Neural cell (in vitro differentiated cells): ENCODE results near the gene CPEB4.

Experiments used
- CTCF ChIP-seq: fragments of 450-650 bp; IDR thresholded peaks from 2 replicates; pipeline ENCODE4 v1.5.1; 2014; ENCODE audit warnings: antibody characterized with exemption, mild to moderate bottlenecking, moderate library complexity; ENCODE audit not compliant: poor library complexity, severe bottlenecking
- EP300 ChIP-seq: fragments of 450-650 bp; conservative IDR thresholded peaks from 2 replicates; pipeline ENCODE4 v1.6.1; 2014; ENCODE audit warnings: antibody characterized with exemption, mild to moderate bottlenecking, moderate library complexity; ENCODE audit not compliant: poor library complexity, severe bottlenecking
- EZH2 ChIP-seq: fragments of 200-600, 300-800 bp; shearing (Covaris generic), sonication (generic); IDR thresholded peaks from 2 replicates; pipeline ENCODE4 v1.6.1; 2014; ENCODE audit warnings: antibody characterized with exemption, low read length, borderline replicate concordance, mild to moderate bottlenecking; ENCODE audit not compliant: insufficient read depth, poor library complexity, severe bottlenecking
- POLR2AphosphoS5 ChIP-seq: IDR thresholded peaks from 2 replicates; pipeline ENCODE4 v1.6.1; 2012
- RAD21 ChIP-seq: fragments of 450-650 bp; conservative IDR thresholded peaks from 2 replicates; pipeline ENCODE4 v1.6.1; 2014; ENCODE audit warnings: antibody characterized with exemption, mild to moderate bottlenecking, moderate library complexity
- SMC3 ChIP-seq: fragments of 450-650 bp; conservative IDR thresholded peaks from 2 replicates; pipeline ENCODE4 v1.6.1; 2014; ENCODE audit warnings: antibody characterized with exemption, mild to moderate bottlenecking, moderate library complexity; ENCODE audit not compliant: poor library complexity
- TAF1 ChIP-seq: IDR thresholded peaks from 2 replicates; pipeline ENCODE4 v1.6.1; 2012; ENCODE audit warnings: low read depth
- TF ChIP-seq, protein P1 (sequence below): IDR thresholded peaks from 2 replicates; pipeline ENCODE4 v1.6.1; 2012; ENCODE audit warnings: borderline replicate concordance

DNA sequence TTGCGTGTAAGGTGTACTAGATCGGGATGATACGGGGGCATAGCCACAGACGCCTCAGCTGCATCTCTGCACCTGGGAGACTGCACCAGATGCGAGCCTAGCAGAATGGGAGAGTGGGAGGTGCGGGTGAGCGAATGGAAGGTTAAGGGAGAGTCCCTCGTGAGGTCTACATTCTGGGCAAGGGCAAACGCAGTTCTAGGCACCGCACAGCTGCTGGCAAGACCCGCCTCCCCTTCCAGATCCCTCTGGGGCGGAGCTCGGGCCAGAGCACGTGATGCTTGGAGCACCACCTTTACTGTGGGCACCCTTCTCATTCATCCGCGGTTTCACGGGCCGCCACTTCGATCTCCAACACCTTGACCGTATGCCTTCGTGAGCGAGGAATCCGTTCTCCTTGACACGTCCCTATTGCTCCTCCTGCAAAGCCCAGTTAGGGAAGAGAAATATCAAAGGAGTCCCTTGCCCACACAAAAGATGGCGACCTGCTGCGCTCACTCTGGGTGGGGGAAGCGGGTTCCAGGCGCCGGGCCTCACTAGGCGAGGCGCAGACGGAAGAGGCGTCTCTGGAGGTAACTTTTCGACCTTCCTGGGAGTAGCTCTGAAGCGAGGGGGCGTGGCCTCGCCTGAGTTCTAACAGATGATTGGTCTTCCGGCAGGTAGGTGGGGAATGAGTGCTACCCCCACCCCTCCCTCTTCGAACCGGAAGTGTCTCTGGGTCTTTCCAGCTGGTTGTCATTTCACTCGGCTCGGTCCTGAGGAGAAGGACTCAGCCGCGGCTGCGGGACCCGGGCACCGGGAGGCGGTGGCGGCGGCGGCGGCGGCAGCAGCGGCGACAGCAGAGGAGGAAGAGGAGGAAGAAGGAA, at the start of gene CPEB4:
- TF ChIP-seq EP300 (peak; percentile 58), CTCF (no peak), TAF1 (peak; percentile 100), POLR2AphosphoS5 (peak; percentile 97), EZH2 (no peak), SMC3 (no peak), RAD21 (peak; percentile 51)
- TF ChIP-seq, protein P1, sequence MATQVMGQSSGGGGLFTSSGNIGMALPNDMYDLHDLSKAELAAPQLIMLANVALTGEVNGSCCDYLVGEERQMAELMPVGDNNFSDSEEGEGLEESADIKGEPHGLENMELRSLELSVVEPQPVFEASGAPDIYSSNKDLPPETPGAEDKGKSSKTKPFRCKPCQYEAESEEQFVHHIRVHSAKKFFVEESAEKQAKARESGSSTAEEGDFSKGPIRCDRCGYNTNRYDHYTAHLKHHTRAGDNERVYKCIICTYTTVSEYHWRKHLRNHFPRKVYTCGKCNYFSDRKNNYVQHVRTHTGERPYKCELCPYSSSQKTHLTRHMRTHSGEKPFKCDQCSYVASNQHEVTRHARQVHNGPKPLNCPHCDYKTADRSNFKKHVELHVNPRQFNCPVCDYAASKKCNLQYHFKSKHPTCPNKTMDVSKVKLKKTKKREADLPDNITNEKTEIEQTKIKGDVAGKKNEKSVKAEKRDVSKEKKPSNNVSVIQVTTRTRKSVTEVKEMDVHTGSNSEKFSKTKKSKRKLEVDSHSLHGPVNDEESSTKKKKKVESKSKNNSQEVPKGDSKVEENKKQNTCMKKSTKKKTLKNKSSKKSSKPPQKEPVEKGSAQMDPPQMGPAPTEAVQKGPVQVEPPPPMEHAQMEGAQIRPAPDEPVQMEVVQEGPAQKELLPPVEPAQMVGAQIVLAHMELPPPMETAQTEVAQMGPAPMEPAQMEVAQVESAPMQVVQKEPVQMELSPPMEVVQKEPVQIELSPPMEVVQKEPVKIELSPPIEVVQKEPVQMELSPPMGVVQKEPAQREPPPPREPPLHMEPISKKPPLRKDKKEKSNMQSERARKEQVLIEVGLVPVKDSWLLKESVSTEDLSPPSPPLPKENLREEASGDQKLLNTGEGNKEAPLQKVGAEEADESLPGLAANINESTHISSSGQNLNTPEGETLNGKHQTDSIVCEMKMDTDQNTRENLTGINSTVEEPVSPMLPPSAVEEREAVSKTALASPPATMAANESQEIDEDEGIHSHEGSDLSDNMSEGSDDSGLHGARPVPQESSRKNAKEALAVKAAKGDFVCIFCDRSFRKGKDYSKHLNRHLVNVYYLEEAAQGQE, result peak; percentile 98
